ENCODE data around the gene ASS1.

DNA sequence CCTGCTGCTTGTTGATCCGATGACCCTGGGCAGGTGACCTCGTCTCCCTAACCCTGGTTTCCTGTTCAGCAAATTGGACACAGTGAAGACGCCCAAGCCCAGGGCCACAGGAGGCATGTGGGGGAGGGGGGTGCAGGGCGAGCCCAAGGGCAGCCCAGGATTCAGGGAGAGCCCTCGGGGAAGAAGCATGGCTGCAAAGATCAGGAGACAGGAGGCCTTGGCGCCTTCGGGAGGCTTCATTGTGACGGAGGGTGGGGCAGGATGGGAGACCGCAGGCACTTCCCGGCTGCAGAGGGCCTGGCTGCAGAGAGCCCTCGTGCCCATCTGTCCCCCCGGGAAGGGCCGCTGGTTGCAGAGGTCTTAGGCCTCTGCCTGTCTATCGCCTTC is 6.2 kb downstream of the ASS1 start:
- TF ChIP-seq, protein P1, sequence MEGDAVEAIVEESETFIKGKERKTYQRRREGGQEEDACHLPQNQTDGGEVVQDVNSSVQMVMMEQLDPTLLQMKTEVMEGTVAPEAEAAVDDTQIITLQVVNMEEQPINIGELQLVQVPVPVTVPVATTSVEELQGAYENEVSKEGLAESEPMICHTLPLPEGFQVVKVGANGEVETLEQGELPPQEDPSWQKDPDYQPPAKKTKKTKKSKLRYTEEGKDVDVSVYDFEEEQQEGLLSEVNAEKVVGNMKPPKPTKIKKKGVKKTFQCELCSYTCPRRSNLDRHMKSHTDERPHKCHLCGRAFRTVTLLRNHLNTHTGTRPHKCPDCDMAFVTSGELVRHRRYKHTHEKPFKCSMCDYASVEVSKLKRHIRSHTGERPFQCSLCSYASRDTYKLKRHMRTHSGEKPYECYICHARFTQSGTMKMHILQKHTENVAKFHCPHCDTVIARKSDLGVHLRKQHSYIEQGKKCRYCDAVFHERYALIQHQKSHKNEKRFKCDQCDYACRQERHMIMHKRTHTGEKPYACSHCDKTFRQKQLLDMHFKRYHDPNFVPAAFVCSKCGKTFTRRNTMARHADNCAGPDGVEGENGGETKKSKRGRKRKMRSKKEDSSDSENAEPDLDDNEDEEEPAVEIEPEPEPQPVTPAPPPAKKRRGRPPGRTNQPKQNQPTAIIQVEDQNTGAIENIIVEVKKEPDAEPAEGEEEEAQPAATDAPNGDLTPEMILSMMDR (conservative IDR thresholded peaks at IDR 0.05): no peak
- TF ChIP-seq ZFX (IDR thresholded peaks at IDR 0.05): no peak

Measured in C4-2B (cell line).